PC-9 (cell line): Measurements from ENCODE around the gene RNF121. TPM values are rescaled to one million over a fixed set of nuclear protein-coding genes. Genes with fewer than 3 reads are reported as not detected.

Experiments
- BruUV-seq: library from RNA; stranded (reverse); fragments of 400-500 nt; replicated peaks from 2 replicates; lab custom pipeline; 2021; lab: Mats Ljungman, UMichigan
- CTCF ChIA-PET: fragments of 300-600 bp; sonication (Branson Sonifier 250); formaldehyde crosslinking; loops from one replicate; lab custom pipeline; 2022; ENCODE audit warnings: antibody characterized with exemption; lab: Charles Lee
- POLR2A ChIA-PET: fragments of 300-600 bp; sonication (Branson Sonifier 250); formaldehyde crosslinking; loops from one replicate; lab custom pipeline; 2022; ENCODE audit warnings: antibody characterized with exemption; ENCODE audit not compliant: unreplicated experiment; lab: Charles Lee
- DNase-seq, 2 experiments: peaks; one replicate each; pipeline versions ENCODE4 v3.0.0 to v3.0.0-alpha.2; 2015 to 2022; ENCODE audit warnings: mixed read lengths in 1 of 2
- H2AFZ ChIP-seq: fragments of 200-600 bp; sonication (generic); 2 replicates; pipeline ENCODE4 v1.8.1; 2017; ENCODE audit warnings: antibody characterized with exemption
- H3F3A ChIP-seq: fragments of 200-600 bp; sonication (generic); 2 replicates; pipeline ENCODE4 v1.8.1; 2017; ENCODE audit warnings: antibody characterized with exemption, mild to moderate bottlenecking, low read depth; ENCODE audit not compliant: insufficient read depth
- H3K27ac ChIP-seq: fragments of 200-600 bp; sonication (generic); 2 replicates; pipeline ENCODE4 v1.6.1; 2016; ENCODE audit warnings: mixed run types
- H3K27me3 ChIP-seq: fragments of 200-600 bp; sonication (generic); 2 replicates; pipeline ENCODE4 v1.6.1; 2016; ENCODE audit warnings: low read depth, mixed run types; ENCODE audit not compliant: insufficient read depth
- H3K36me3 ChIP-seq: fragments of 200-600 bp; sonication (generic); 2 replicates; pipeline ENCODE4 v1.6.1; 2016; ENCODE audit warnings: low read depth, mixed run types
- H3K4me1 ChIP-seq: fragments of 200-600 bp; sonication (generic); replicated peaks from 2 replicates; pipeline ENCODE4 v1.6.1; 2016; ENCODE audit warnings: mixed run types; ENCODE audit not compliant: insufficient read depth
- H3K4me2 ChIP-seq: fragments of 200-600 bp; sonication (generic); 2 replicates; pipeline ENCODE4 v1.6.1; 2017; ENCODE audit warnings: mixed run types
- H3K4me3 ChIP-seq: fragments of 200-600 bp; sonication (generic); 2 replicates; pipeline ENCODE4 v1.6.1; 2016; ENCODE audit warnings: mixed run types
- H3K79me2 ChIP-seq: fragments of 200-600 bp; sonication (generic); 2 replicates; pipeline ENCODE4 v1.6.1; 2017; ENCODE audit warnings: low read depth, mixed run types
- H3K9me2 ChIP-seq: fragments of 200-600 bp; sonication (generic); 2 replicates; pipeline ENCODE4 v1.8.1; 2017; ENCODE audit warnings: mild to moderate bottlenecking; ENCODE audit not compliant: insufficient read depth
- H3K9me3 ChIP-seq: fragments of 200-600 bp; sonication (generic); 2 replicates; pipeline ENCODE4 v1.8.1; 2016; ENCODE audit warnings: low read depth; ENCODE audit not compliant: insufficient read depth
- H4K20me1 ChIP-seq: fragments of 200-600 bp; sonication (generic); 2 replicates; pipeline ENCODE4 v1.8.1; 2017; ENCODE audit not compliant: insufficient read depth
- EZH2 ChIP-seq: fragments of 200-600 bp; sonication (generic); IDR thresholded peaks from 2 replicates; pipeline ENCODE4 v1.8.0; 2017; ENCODE audit warnings: antibody characterized with exemption, low read depth
- intact Hi-C: fragments of 100-400 bp; cut with micrococcal nuclease; formaldehyde crosslinking; loops from one replicate; pipeline ENCODE4 v1.10.0; 2022; ENCODE audit not compliant: unreplicated experiment
- total RNA-seq: library from RNA; stranded (reverse); gene quantifications from 2 replicates; pipeline ENCODE4 v1.2.3, GENCODE V29; 2021
- TF ChIP-seq, protein P1 (sequence below): fragments of 200-600 bp; sonication (generic); conservative IDR thresholded peaks from 2 replicates; pipeline ENCODE4 v1.6.1; 2017; ENCODE audit warnings: mixed run types, antibody characterized with exemption, mild to moderate bottlenecking, moderate library complexity

Gene RNF121
- total RNA-seq, 1 experiment from 2014 or later, result 41.2 TPM

DNA sequence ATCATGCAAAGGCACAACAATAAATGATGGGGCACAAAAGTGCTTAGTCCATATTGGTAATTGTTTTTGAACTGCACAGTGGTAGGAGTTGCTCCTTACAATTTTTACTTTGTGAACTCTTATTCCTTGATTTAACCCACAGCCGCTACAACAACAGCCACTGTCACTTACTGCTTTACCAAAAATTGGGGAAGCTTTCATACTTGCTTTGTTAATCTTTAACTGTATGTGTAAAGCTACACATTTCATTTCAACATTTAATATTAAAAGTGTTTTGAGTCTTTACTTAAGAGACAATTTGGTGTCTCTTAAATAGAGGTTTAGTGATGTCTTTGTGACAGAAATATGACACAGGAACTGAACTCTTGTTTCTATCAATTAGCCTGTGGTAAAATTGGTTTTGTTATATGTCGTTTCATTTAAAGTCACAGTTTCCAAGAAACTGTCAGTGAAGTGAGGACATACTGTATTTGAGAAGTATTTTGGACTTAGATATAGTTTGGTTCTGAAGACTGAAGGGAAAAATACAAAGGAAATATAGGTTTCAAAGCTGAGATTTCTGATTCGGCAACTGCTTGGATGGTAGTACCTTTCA lies 63.4 kb downstream of the RNF121 start:
- no TSS peak for BruUV-seq
- ChIA-PET POLR2A (interaction anchor here (0.8 kb wide), 1 partner anchor 64 kb away, joined by 12 read pairs; the partner anchor contains the start of gene XNDC1N), CTCF (no interaction called here)
- H3K27me3 ChIP-seq, result no peaks in the 10 kb centered on the region
- H3K4me2 ChIP-seq, result no peak overlapping the region
- TF ChIP-seq, protein P1, sequence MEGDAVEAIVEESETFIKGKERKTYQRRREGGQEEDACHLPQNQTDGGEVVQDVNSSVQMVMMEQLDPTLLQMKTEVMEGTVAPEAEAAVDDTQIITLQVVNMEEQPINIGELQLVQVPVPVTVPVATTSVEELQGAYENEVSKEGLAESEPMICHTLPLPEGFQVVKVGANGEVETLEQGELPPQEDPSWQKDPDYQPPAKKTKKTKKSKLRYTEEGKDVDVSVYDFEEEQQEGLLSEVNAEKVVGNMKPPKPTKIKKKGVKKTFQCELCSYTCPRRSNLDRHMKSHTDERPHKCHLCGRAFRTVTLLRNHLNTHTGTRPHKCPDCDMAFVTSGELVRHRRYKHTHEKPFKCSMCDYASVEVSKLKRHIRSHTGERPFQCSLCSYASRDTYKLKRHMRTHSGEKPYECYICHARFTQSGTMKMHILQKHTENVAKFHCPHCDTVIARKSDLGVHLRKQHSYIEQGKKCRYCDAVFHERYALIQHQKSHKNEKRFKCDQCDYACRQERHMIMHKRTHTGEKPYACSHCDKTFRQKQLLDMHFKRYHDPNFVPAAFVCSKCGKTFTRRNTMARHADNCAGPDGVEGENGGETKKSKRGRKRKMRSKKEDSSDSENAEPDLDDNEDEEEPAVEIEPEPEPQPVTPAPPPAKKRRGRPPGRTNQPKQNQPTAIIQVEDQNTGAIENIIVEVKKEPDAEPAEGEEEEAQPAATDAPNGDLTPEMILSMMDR, result no peak
- no peak for TF ChIP-seq EZH2
- peaks cover 5% of the 10 kb centered on the region for H3K36me3 ChIP-seq
- H3K27ac ChIP-seq, result no peak overlapping the region
- H4K20me1 ChIP-seq, result 0 out of 2 replicates have a peak, but pooled peaks cover 3% of the 10 kb centered on the region
- H3K4me3 ChIP-seq, result no peak overlapping the region
- intact Hi-C loops, result no loop called here
- no peaks in the 10 kb centered on the region for H3K9me3 ChIP-seq
- H3K4me1 ChIP-seq, result no peaks in the 10 kb centered on the region
- no peaks in the 10 kb centered on the region for H3K9me2 ChIP-seq
- no peaks in the 10 kb centered on the region for H3K79me2 ChIP-seq
- peaks cover 4% of the 10 kb centered on the region; the same call in 1 of the 2 replicates for H3F3A ChIP-seq
- no peak for DNase-seq
- no peak overlapping the region for H2AFZ ChIP-seq

DNA sequence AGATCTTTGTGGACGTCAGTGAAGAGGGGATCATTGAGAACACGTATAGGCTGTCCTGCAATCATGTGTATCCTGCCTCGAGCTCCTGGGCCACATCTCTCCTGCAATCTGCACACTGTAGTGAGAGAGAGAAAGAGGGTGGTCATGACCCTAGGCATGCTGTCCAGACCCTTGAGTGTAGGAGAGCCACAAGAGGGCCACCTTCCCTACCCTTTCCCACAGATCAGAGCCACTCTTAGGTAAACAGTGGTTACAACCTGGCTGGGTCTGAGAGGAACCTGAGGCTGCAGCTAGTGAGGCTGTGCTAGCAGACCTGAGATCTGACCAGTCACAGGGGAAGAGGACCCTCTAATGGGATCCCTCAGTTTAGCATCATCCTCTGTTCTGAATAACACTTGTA lies 65.9 kb downstream of the RNF121 start:
- BruUV-seq, result no TSS peak
- ChIA-PET POLR2A (no interaction called here), CTCF (interaction anchor here (0.5 kb wide), 1 partner anchor 1603 kb away, joined by 4 read pairs; no protein-coding TSS in a partner anchor)
- Histone ChIP-seq H3K9me2 (no peaks in the 10 kb centered on the region), H2AFZ (no peak overlapping the region), H3K4me3 (no peak overlapping the region), H3K9me3 (no peaks in the 10 kb centered on the region), H3K79me2 (no peaks in the 10 kb centered on the region), H3F3A (no peaks in the 10 kb centered on the region; the same call in 1 of the 2 replicates), H3K27me3 (no peaks in the 10 kb centered on the region), H3K4me2 (no peak overlapping the region), H3K36me3 (peaks cover 5% of the 10 kb centered on the region), H4K20me1 (no peaks in the 10 kb centered on the region), H3K4me1 (no peaks in the 10 kb centered on the region), H3K27ac (no peak overlapping the region)
- no peak for DNase-seq
- intact Hi-C loops, result no loop called here
- TF ChIP-seq, protein P1, result no peak
- no peak for TF ChIP-seq EZH2

DNA sequence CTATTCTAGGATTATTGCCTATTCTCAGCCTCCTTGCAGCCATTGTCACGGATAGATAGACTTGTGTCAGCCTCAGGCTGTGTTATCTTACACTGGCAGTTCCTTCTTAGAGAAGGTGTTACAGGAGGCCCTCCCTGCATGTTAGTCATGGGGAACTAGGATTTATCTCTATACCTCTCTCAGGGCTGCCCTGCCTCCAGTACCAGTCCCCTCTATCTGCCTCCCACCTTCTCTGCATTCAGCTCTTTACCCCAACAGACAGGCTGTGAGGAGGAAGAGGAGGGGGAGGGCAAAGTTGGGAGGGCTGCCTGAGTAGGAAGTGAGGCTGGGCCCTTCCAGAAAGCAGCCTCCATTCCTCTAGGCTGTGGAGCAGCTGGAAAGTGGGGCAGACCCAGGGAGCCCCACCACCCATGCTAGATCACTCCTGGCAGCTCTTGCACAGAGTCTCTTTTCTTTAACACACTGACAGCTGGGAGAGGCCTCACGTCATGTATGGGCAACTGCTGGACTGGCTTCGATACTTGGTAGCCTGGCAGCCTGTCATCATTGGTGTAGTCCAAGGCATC lies 67.0 kb downstream of the RNF121 start:
- H2AFZ ChIP-seq, result no peak overlapping the region
- H3K4me2 ChIP-seq, result no peak overlapping the region
- H3K36me3 ChIP-seq, result peaks cover under 1% of the 10 kb centered on the region
- H3K79me2 ChIP-seq, result no peaks in the 10 kb centered on the region
- no peak overlapping the region for H3K4me3 ChIP-seq
- H3K27ac ChIP-seq, result no peak overlapping the region
- no peaks in the 10 kb centered on the region for H3K9me2 ChIP-seq
- H3K9me3 ChIP-seq, result no peaks in the 10 kb centered on the region
- no peak for DNase-seq
- BruUV-seq, result no TSS peak
- H4K20me1 ChIP-seq, result no peaks in the 10 kb centered on the region
- H3F3A ChIP-seq, result no peaks in the 10 kb centered on the region; the same call in 1 of the 2 replicates
- no peak for TF ChIP-seq EZH2
- TF ChIP-seq, protein P1, result no peak
- intact Hi-C loops, result no loop called here
- ChIA-PET CTCF (no interaction called here), POLR2A (no interaction called here)
- no peaks in the 10 kb centered on the region for H3K4me1 ChIP-seq
- no peaks in the 10 kb centered on the region for H3K27me3 ChIP-seq
